ENCODE results near the gene ACOX3.

Gene ACOX3

DNA sequence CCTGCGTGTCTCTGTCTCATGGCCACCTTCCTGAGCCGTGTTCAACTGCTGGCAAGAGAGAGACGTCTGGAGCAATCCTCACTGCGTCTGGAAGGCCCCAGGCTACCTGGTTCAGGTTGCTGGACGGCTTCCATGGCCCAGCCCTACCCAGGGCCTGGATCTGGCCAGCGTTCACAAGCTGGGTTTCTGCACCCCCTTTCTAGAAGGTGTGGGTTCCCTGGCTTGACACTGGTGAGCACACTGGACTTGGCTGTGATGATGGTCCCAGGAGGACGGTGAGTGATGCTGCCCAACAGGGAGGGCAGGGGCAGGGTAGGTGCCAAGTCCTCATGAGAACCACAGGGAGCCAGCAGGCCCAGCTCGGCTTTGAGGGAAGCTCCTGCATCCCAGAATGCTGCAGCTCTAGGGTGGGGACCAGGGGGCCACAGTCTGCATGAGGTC, 107.6 kb downstream of the ACOX3 start:
- no peak for DNase-seq

DNA sequence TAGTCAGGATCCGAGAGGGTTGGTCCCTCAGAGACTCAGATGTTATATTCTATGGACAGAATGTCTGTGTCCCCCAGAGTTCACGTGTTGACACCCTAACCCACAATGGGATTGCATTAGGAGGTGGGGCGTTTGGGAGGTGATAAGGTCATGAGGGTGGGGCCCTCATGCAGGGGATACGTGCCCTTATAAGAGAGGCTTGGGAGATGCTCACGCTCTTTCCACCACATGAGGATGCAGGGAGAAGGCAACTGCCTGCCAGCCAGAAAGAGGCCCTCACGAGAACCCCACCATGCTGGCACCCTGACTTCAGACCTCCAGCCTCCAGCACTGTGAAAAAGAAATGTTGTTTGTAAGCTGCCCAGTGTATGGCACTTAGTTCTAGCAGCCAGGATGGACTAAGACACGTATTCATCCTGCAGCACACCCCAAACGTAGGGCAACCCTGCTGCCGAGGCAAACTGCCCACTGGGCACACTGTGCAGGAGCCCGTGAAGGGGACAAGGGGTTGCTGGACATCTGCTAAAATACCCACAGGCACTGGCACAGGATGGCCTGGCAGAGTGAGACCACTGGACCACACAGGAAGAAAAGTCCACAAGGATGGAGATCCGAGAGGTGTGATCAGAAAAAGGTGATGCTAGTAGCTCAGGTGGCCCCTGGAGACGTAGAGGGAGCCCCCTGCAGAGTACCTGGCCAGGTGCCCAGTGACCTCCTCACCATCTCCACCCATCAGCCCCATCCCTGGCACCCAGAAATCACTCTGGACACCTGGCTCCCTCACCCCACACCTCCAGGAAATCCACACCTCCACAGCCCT, 108.3 kb downstream of the ACOX3 start:
- no peak for DNase-seq

DNA sequence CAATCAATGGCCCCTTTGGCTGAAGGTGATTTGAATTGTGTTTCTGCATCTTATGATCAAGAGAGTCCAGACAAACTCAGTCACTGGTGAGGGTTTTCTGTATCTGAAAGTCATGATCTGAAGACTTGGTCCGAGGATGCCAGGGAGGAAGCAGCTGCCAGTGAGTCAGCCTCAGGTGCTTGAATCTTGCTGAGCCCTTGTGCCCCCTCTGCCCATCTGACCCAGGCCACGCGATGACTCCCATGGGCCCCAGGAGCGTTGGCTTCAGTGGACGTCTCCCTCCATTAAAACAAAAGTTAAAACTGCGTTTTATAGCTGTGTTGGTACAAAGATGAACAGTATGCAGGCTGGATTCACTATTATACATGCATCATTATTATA, 109.0 kb downstream of the ACOX3 start:
- DNase-seq, result no peak

DNA sequence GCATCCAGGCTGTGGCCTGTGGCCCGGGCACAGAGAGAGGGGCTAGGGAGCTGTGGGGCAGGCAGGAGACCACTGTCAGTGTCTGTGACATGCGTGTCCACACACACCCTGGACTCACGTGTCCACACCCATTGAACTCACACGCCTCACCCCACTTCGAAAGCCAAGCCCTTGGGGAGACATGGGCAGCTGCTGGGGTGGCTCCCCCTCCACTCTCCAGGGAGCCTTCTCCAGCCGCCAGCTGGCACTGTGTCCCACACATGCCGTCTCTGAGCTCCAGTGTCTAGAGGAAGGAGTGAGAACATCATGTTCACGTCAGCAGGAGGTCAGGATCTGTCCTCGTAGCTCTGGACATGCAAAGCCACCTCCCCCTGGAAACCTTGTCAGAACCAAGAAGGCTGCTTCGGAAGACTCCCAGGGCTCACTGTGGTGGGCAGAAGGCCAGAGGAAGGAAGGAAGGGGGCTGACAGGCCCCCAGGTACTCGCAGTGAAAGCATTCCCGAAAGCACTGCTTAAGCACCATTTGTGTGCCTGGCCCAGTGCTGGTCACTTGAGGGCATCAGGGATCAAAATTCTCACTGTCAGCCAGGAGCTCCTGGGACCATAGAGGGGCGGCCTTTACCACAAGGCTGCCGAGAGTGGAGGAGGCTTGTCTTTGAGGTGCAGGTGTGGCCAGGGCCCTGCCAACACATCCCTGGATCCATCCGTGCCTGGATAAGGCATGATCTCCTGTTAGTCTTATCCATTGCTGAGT, 109.5 kb downstream of the ACOX3 start:
- DNase-seq, result no peak

DNA sequence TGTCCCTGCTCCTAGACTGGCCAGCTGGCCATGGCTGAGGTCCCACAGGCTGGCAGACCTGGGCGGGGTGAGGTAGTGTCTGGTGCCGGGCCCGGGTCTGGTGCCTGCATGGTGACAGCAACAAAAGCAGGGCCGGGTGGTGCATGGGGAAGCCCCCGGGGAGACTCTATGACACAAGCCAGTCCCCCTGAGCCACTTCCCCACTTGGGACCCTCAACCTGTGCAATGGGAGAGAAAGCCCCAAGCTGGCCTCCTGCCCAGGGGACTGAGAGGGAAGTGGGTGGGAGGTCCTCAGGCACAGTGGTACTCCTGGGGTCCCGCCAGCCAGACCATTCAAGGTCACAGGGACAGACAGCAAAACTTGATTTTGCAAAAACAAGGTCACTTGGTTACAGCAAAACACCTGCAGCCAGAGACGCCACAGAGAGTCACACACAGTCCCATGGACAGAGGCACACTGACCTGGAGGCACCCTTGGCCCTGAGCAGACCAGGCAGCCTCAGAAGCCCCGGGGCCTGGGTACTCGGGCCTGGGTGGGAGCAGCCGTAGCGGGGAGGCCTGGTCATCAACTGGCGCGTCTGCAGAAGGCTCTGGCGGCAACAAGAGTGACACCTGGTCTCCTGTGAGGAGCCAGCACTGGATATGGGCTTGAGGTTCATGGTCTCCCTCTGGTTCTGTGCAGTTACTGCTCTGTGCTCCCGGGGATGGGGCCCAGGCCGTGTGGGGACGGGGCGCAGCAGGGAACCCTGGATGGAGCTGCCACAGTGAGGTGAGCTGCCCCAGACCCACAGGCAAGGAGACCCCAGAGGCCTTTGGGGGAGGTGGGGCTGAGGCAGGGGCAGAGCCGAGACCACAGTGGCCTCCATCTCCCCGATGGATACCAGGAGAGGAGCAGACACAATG, 110.4 kb downstream of the ACOX3 start:
- DNase-seq, result no peak

DNA sequence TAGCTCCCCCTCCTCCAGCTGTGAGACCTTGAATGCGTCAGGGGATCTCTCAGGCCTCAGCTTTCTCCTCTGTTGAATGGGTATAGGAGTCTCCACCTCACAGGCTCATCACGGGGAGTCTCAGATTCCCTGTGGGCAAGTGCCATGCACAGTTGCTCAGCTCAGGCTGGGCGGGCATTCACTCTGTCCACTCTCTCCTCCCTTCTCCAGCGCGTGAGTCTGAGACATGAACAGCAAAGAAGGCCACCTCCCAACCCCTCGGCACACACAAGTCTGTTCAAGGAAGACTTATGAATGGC, 111.0 kb downstream of the ACOX3 start:
- DNase-seq, result no peak

DNA sequence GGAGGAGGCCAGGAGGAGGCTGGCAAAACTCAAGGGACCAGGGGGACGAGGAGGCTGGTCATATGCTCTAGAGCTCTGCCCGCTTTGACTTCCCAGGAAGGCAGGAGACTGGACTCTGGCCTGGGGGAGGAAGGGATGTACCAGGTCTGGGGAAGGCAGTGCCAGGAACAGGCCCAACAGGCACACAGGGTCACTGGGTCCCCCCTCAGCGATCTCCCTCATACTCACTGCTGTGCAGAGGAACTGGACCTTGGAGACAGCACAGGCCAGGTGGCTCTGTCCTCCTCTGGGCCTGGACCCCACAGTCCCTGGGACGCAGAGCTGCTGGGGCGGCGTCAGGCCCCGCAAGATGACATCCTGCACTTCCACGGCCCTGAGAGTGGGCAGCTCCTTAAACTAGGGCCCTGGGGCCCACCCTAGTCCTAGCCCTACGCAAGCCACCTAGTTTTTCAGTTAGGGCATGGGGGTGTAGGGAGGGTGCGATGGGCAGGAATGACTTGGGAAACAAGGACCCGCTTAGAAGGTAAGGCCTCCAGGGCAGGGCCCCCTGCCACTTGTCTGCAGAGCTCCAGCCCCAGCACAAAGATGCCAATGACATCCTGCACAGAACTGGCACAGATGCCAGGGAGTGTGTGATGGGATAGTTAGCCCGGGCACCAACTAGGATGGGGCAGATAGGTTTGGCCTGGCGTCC, 111.5 kb downstream of the ACOX3 start:
- no peak for DNase-seq

DNA sequence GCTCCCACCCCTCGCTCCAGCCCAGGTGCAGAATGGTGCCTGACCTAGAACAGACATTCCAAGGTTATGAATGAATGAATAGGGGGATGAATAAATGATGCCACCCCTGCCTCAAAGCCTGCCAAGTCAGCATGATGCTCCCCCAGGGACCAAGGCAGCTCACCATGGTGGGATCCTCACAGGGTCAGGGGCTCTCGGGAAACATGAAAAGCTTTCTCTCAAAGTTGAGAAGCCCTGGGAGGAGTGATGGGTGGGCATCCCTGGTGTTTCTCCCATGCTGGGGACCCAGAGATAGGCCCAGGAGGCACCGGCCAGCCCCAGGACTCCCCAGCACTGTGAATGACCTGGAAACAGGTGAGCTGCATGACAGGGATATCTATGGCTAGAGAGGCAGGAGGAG, 112.1 kb downstream of the ACOX3 start:
- no peak for DNase-seq

DNA sequence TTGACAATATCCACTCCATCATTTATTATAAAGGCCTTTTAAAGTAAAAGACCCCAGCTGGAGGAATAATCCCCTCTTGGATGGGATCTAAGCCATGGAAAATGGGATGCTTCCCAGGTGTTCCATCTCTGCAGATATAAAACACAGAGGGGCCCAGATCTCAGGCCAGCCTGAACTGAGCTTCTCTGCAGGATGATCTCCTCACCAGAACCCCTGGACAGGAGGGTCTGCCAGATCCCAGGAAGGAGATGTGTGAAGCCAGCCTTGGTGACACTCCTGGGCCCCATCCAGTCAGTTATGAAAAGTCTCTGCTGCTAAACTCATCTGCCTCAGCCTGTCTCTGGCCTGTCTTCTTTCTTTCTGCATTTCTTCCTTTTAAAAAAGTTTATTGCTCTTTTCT, 114.3 kb downstream of the ACOX3 start:
- no peak for DNase-seq

DNA sequence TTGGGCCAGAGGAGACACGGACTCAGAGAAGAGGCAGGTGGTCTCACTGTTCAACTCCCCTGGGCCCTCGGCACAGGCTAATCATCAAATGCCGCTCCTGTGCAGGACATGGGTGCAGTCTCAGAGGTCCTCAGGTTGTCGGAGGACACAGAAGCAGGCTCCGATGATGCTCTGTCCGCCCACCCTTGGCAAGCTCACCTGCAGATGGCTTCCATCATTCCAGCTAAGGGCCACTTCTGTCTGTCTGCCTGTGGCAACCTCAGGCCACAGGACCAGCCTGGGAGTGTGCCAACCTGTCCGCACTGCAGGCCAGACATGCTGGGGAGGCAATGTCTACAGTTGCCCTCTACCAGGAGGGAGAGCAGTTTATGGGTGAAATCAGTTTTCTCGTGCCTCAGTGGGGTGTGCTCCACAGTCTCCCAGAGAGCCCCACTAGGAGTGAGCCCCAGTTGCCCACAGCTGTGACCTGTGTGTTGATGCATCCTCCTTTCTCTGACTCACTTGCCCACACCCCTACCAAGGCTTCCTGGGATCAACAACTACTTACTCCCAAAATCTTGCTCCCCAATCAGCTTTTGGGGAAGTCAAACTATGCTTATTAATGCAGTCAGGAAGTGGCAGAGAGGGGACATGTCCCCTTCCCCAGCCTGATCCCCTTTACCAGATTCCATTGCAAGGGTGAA, 115.1 kb downstream of the ACOX3 start:
- no peak for DNase-seq

DNA sequence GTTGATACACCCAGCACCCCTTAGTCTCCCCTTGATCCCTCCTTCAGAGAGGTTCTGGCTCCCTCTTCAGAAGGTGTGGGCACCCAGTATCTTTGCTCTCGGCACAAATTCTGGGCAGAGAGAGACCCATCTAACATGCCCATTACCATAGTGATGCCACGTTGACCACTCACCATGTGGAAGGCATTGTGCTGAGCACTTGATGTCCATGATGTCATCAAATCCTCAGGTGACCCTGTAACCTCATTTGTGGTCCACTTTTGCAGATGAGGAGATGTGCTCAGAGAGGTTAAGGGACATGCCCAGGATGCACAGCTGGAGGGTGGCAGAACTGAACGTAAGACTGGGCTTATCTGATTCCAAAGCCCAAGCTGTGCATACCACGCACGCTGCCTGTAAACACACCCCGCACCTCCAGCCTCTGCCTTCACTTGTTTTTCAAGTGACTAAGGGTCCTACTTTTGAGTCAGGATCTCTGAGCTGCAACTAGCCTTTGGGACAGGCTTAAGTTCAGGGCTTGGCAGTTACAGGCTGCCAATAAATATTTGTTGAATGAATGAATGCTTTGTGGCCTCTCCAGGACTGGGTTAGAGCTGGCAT, 115.8 kb downstream of the ACOX3 start:
- no peak for DNase-seq

DNA sequence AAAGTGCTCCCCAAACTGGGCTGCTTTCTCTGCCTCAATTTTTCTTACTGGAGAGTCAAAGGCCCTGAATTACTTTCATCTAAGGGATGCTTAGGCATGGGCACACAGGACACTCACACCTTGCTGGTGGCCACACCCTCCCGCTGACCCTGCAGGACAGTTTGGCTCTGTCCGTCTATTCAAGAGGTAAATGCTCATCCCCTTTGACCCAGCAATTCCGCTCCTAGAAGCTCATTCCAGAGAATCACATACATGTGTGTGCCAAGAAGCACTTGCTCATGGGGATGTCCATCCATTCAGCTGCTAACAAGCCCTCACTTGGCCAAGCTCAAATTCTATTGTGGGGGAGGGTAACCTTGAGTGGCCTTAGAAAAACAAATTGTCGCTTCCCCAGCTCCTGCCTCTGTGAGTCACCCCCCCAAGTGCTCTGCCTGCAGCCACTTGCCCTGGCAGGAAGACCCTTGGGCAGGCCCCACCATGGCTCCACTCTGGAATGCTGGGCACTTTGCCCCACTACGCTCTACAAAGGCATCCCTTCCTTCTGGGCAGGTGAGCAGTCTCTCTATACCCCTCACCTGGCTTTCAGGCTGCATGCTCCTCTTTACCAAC, 116.5 kb downstream of the ACOX3 start:
- no peak for DNase-seq

DNA sequence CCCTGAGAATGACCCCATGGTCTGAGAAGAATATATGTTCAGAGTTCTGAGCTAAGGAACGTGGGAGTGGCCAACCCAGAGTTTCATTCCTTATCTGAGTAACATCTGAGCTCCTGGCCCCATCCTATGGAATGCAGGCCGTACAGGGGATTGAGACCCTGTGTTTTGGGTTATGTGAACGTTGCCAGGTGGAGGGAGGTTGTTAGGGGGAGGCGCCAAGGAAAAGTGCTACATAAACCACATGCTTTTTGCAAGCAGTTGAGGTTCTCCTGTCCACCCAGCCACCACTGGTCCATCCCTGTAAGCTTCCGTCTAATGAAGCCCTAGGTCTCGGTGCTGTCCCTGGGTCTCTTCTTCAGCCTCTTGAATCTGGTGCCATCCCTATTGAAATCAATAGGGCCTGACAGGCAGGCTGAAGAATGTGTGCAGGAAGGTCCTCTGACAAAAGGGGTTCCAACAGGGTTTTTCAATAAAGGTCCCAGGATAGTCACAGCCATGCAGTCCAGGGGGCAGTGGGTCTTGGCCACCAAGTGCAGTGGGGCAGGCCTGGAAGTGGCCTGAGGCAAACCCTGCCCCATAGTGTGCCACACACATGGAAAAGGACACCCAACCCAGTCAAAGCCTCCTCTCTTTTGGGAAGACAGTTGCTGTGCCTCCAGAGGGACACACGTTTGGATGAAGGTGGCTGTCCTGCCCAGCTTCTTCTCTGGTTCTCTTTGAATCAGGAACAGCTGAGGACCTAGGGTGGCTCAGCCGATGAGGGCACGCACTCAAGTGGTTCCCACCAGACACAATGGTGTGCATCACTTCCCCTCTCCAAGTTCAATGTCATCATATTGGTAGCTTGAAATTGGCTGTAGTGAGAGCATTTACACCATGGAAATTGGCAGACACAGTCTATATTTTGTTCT, 117.5 kb downstream of the ACOX3 start:
- no peak for DNase-seq

DNA sequence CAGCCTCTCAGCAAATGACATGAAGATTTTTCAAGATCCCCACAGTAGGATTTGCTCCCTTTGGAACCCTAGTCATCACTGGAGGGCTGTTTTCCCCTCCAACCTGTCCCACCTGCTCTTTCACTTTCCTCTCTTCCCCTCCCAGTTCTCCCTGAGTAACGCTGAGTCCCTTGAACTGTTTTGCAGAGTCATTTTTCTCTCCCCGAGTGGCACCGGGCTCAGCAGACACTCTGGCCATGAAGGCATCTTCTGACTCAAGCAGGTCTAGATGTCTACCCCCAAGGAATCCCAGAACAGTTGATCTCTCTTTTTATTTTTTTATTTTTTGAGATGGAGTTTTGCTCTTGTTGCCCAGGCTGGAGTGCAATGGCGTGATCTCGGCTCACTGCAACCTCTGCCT, 118.8 kb downstream of the ACOX3 start:
- no peak for DNase-seq

DNA sequence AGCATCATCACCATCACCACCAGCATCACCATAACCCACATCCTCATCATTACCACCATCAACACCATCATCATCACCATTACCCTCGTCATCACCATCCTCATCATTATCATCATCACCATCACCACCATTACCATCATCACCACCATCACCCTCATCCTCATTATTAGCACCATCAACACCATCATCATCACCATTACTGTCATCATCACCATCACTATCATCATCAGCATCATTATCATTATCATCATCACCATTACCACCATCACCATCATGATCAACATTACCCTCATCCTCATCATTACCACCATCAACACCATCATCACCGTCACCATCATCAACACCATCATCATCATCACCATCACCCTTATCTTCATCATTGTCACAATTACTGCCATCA, 119.3 kb downstream of the ACOX3 start:
- DNase-seq, result no peak

DNA sequence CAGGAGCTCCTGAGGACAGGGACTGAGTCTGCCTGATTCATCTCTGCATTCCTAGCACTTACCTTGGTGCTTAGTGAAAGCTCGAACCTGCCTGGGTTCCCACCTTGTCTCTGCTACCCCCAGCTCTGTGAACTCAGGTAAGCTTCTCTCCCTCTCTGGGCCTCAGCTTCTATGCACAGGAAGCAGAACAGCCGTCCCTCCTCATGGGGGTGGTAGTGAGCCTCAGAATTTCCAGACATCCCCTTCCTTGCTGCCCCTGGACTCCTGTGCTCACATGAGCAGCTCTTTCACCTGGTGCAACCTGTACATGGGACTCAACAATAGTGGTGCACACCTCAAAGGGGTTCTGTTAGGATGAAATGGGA, 120.2 kb downstream of the ACOX3 start:
- DNase-seq, result no peak

DNA sequence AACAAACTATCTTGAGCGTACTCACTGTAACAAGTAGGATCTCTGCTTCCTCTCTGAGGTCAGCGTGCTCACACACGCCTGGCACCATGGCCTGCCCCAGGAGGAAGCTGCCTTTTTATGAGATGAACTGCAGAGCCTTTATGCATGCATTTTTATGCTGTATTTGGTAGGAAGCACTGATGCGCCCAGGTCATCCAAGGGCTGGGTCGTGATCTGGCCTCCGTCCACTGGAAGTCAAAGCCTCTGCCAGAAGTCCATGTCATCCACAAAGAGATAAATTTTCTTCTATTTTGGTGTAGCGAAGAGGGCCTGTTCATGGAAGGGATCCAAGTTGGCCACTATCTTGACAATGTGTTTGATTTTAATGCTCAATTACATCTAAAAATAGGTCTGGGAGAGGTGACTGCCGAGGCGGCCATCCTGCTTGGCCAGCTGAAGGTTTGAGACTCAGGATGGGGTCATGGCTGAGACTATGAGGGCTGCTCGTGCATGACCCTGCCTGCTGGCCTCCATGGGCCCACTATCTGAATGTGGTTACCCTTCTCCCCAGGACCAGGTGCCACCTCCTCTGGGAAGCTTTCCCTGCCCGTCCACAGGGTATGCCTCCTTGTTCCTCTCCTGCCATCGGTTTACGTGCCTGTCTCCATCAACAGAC, 120.7 kb downstream of the ACOX3 start:
- DNase-seq, result no peak

DNA sequence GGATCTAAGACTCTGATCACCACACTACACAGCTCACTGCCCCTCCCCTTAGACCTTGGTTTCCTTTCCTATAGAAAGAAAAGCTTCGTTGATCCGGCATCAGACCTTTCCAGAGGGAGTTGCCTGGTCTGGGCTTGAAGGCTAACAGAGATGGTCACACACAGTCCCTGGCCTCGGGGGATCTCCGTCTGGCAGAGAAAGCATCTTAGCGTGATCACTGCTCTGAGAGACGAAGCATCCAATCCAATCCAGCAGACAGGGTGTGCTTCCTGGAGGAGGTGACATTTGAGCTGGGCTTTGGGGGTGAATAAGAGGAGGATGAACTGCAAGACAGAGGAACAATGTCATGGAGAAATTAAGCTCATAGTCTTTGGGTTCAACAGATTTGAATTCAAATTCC, 121.5 kb downstream of the ACOX3 start:
- no peak for DNase-seq

DNA sequence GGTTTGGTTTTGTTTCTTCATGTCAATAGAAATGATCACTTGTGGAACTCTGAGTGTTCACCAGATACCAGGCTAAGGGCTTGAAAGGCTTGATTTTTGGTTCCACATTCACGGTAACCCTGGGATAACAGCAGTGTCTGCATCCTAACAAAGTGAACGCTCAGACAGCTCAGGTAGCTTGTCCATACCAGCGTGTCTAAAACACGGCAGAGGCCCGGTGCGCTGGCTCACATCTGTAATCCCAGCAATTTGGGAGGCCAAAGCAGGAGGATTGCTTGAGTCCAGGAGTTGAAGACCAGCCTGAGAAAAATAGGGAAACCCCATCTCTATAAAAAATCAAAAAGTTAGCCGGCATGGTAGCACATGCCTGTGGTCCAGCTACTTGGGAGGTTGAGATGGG, 122.0 kb downstream of the ACOX3 start:
- no peak for DNase-seq

DNA sequence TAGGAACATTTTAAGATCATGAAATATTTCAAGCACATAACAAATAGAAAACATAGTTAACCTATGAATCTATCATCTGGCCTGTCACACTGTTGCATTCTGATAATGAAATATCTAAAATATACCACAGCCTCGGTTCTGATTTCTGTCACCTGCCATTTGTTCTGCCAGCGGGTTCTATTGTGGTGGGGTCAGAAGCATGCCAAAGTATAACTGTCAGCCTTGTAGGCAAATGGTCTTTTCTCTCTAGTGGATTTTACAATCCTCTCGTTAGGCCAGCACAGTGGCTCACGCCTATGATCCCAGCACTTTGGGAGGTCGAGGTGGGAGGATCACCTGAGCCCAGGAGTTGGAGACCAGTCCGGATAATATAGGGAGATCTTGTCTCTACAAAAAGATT, 123.0 kb downstream of the ACOX3 start:
- no peak for DNase-seq
